HFFc6 (cell line): ENCODE results near the gene ALG1L2. TPM values are rescaled to one million over a fixed set of nuclear protein-coding genes. Genes with fewer than 3 reads are reported as not detected.
"Not testable (repeated sequence)": the region's sequence is repeated elsewhere in the genome, so short reads cannot be mapped to it uniquely, and the experiment has no call there.

Experiments
- DNase-seq: peaks from one replicate; pipeline ENCODE4 v3.0.0-alpha.2; 2018
- H3K27ac Mint-ChIP-seq: 2 replicates; pipeline ENCODE4 v1.8.0; 2020; ENCODE audit warnings: mild to moderate bottlenecking, mixed read lengths
- H3K27me3 Mint-ChIP-seq: 2 replicates; pipeline ENCODE4 v1.8.0; 2021; ENCODE audit warnings: mild to moderate bottlenecking, moderate library complexity, mixed read lengths; ENCODE audit not compliant: insufficient read depth
- H3K36me3 Mint-ChIP-seq: 2 replicates; pipeline ENCODE4 v1.8.0; 2021; ENCODE audit warnings: low read depth, mixed read lengths
- H3K4me1 Mint-ChIP-seq: 2 replicates; pipeline ENCODE4 v1.8.0; 2020; ENCODE audit warnings: low read depth, mixed read lengths
- H3K4me3 Mint-ChIP-seq: 2 replicates; pipeline ENCODE4 v1.8.0; 2020; ENCODE audit warnings: mild to moderate bottlenecking, moderate library complexity, mixed read lengths
- H3K9me3 Mint-ChIP-seq: 2 replicates; pipeline ENCODE4 v1.8.0; 2020; ENCODE audit warnings: mild to moderate bottlenecking, mixed read lengths
- CTCF ChIP-seq: fragments of 200-600 bp; sonication (generic); IDR thresholded peaks from 2 replicates; pipeline ENCODE4 v1.5.0; 2021; ENCODE audit warnings: antibody characterized with exemption, mild to moderate bottlenecking
- total RNA-seq, 6 experiments: library from RNA; stranded (reverse); fragmentation: NEBNext Ultra II Directional; extraction: Animal tissue kit (Norgen Biotek cat#: 25700); gene quantifications; 2 replicates in 1 of 6; 3 replicates in 5 of 6; pipeline ENCODE4 v1.2.3, GENCODE V29; 2021

ALG1L2 gene
- total RNA-seq, 6 experiments from 2014 or later, result 0.32 to 0.85 (median 0.46) TPM; not detected in 2

DNA sequence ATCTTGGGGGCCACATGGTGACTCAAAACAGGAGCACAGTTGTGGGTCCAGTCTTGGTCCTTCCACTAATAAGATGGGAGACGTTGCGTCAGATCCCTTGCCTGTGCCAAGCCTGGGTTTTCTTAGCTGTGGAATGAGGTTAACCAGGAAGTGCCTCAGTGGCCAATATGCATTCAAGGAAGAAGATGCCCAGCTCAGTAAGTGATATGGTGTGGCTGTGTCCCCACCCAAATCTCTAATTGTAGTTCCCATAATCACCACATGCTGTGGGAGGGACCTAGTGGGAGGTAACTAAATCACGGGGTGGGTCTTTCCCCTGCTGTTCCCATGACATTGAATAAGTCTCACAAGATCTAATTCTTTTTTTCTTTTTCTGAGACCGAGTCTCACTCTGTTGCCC is 6.4 kb downstream of the ALG1L2 start:
- no peak for DNase-seq
- TF ChIP-seq CTCF, result no peak

GRCh38 chr3:130090681-130091080 is 9.1 kb downstream of the ALG1L2 start:
- not testable (repeated sequence) for DNase-seq, H3K4me3 Mint-ChIP-seq, H3K36me3 Mint-ChIP-seq, H3K27ac Mint-ChIP-seq, H3K27me3 Mint-ChIP-seq, H3K4me1 Mint-ChIP-seq, H3K9me3 Mint-ChIP-seq
- peak; percentile 15; the same call in 1 of the 2 replicates for TF ChIP-seq CTCF

More for the DNA sequence above, 6.4 kb downstream of the ALG1L2 start:
- Mint-ChIP-seq H3K27me3 (peaks cover 13% of the 10 kb centered on the region), H3K4me3 (no peak overlapping the region), H3K9me3 (no peaks in the 10 kb centered on the region), H3K27ac (no peak overlapping the region), H3K36me3 (no peaks in the 10 kb centered on the region), H3K4me1 (no peaks in the 10 kb centered on the region)

DNA sequence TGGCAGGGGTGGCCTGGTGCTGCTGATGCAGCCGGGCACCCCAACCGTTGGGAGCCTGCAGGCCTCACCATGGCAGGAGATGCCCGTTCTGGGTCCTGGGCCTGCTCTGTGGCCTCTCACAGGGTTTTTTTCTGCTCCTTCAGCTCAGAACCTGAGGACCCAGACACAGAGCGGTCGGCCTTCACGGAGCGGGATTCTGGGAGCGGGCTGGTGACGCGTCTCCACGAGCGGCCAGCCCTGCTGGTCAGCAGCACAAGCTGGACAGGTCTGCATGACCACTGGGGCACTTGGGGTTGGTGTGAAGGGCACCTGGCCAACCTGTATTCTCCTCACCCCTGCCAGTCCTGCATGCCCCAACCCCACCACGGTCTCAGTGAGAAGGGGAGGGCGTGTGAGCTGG is 10.3 kb downstream of the ALG1L2 start:
- no peak overlapping the region for H3K27ac Mint-ChIP-seq
- no peak for DNase-seq
- H3K4me1 Mint-ChIP-seq, result no peaks in the 10 kb centered on the region
- H3K4me3 Mint-ChIP-seq, result no peak overlapping the region
- no peaks in the 10 kb centered on the region; the same call in none of the 2 replicates for H3K27me3 Mint-ChIP-seq
- no peaks in the 10 kb centered on the region for H3K36me3 Mint-ChIP-seq
- no peaks in the 10 kb centered on the region for H3K9me3 Mint-ChIP-seq
- no peak for TF ChIP-seq CTCF

GRCh38 chr3:130093741-130094391 is 12.2 kb downstream of the ALG1L2 start:
- H3K27ac Mint-ChIP-seq, result no peak overlapping the region
- no peaks in the 10 kb centered on the region for H3K36me3 Mint-ChIP-seq
- TF ChIP-seq CTCF, result no peak
- no peak overlapping the region for H3K4me3 Mint-ChIP-seq
- peaks cover 14% of the 10 kb centered on the region for H3K4me1 Mint-ChIP-seq
- peaks cover 9% of the 10 kb centered on the region for H3K27me3 Mint-ChIP-seq
- no peaks in the 10 kb centered on the region for H3K9me3 Mint-ChIP-seq
- no peak for DNase-seq

- H3K4me1 Mint-ChIP-seq, result peaks cover 20% of the 10 kb centered on the region
- not testable (repeated sequence) for H3K4me3 Mint-ChIP-seq, H3K36me3 Mint-ChIP-seq, DNase-seq, H3K9me3 Mint-ChIP-seq, H3K27me3 Mint-ChIP-seq, H3K27ac Mint-ChIP-seq
Measured at GRCh38 chr3:130094491-130094941, 12.9 kb downstream of the ALG1L2 start.

DNA sequence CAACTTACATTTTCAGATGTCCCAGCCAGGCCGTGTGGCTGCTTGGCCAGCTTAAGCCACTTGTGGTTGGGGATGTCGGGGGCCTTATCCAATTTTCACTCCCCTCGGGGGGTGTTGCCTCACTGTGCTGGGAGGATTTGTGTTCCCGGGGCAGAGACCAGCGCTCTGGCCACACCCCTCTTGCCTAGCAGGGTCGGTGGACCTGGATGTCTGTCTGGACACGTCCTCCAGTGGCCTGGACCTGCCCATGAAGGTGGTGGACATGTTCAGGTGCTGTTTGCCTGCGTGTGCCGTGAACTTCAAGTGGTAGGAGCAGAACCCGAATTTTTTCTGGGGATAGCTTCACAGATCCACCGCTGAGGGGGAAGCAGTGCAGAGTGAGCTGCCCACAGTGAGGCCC is 14.2 kb downstream of the ALG1L2 start:
- H3K27me3 Mint-ChIP-seq, H3K9me3 Mint-ChIP-seq, H3K36me3 Mint-ChIP-seq, DNase-seq, H3K27ac Mint-ChIP-seq, H3K4me3 Mint-ChIP-seq: not testable (repeated sequence)
- H3K4me1 Mint-ChIP-seq, result peaks cover 20% of the 10 kb centered on the region

GRCh38 chr3:130097096-130097495 is 15.5 kb downstream of the ALG1L2 start:
- H3K27me3 Mint-ChIP-seq, H3K27ac Mint-ChIP-seq, H3K4me3 Mint-ChIP-seq, H3K9me3 Mint-ChIP-seq, H3K36me3 Mint-ChIP-seq, DNase-seq: not testable (repeated sequence)
- peaks cover 20% of the 10 kb centered on the region for H3K4me1 Mint-ChIP-seq
